ENCODE measurements around the gene MTHFD1L.

Gene MTHFD1L

DNA sequence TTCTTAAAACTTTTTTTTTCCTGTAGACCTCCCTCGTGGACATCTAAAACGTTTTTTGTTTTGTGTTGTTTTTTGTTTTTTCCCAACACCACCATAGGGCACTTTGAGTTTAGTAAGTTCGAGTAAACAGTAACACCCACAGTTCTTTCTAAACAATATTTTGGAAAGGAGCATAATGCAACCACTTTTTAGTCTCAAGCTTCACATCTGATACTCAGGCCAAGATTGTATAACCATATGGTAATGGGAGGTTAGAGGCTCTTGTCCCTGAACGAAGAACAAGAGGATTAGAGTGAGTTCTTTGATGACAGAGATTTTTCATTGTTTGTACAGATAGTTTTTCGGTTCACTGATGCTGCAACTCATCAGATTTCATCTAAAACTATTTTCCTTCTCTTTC lies 144.6 kb downstream of the MTHFD1L start:
- H3K4me2 ChIP-seq (ENCODE audit: low read depth, low read length, poor library complexity, severe bottlenecking), result no peak overlapping the region
- H3K36me3 ChIP-seq (ENCODE audit: low read length), result peaks cover 20% of the 10 kb centered on the region; the same call in 1 of the 2 replicates
- H3F3A ChIP-seq (ENCODE audit: insufficient read depth), result no peaks in the 10 kb centered on the region
- no peaks in the 10 kb centered on the region for H3K9me2 ChIP-seq (replicated peaks; ENCODE audit: insufficient read depth, low read length)
- H3K9ac ChIP-seq (ENCODE audit: low read length), result no peak overlapping the region
- H3K79me2 ChIP-seq (ENCODE audit: insufficient read depth, low read length), result no peaks in the 10 kb centered on the region
- H3K4me3 ChIP-seq (ENCODE audit: insufficient read depth, low read length, poor library complexity, severe bottlenecking), result no peak overlapping the region
- no peaks in the 10 kb centered on the region for H3K27me3 ChIP-seq (ENCODE audit: low read length)
- TF ChIP-seq, protein P1, sequence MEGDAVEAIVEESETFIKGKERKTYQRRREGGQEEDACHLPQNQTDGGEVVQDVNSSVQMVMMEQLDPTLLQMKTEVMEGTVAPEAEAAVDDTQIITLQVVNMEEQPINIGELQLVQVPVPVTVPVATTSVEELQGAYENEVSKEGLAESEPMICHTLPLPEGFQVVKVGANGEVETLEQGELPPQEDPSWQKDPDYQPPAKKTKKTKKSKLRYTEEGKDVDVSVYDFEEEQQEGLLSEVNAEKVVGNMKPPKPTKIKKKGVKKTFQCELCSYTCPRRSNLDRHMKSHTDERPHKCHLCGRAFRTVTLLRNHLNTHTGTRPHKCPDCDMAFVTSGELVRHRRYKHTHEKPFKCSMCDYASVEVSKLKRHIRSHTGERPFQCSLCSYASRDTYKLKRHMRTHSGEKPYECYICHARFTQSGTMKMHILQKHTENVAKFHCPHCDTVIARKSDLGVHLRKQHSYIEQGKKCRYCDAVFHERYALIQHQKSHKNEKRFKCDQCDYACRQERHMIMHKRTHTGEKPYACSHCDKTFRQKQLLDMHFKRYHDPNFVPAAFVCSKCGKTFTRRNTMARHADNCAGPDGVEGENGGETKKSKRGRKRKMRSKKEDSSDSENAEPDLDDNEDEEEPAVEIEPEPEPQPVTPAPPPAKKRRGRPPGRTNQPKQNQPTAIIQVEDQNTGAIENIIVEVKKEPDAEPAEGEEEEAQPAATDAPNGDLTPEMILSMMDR (IDR thresholded peaks at IDR 0.05; ENCODE audit: insufficient read depth, low read length, poor library complexity, severe bottlenecking), result no peak
- TF ChIP-seq EZH2phosphoT487 (conservative IDR thresholded peaks at IDR 0.05; ENCODE audit: low read length), result no peak
- no peaks in the 10 kb centered on the region for H3K9me3 ChIP-seq (ENCODE audit: insufficient read depth, low read length)
- H4K20me1 ChIP-seq (ENCODE audit: low read depth, low read length), result no peaks in the 10 kb centered on the region; the same call in 1 of the 2 replicates
- H3K27ac ChIP-seq (ENCODE audit: low read depth, low read length), result no peak overlapping the region
- H2AFZ ChIP-seq (ENCODE audit: low read depth, low read length, severe bottlenecking), result no peak overlapping the region

DNA sequence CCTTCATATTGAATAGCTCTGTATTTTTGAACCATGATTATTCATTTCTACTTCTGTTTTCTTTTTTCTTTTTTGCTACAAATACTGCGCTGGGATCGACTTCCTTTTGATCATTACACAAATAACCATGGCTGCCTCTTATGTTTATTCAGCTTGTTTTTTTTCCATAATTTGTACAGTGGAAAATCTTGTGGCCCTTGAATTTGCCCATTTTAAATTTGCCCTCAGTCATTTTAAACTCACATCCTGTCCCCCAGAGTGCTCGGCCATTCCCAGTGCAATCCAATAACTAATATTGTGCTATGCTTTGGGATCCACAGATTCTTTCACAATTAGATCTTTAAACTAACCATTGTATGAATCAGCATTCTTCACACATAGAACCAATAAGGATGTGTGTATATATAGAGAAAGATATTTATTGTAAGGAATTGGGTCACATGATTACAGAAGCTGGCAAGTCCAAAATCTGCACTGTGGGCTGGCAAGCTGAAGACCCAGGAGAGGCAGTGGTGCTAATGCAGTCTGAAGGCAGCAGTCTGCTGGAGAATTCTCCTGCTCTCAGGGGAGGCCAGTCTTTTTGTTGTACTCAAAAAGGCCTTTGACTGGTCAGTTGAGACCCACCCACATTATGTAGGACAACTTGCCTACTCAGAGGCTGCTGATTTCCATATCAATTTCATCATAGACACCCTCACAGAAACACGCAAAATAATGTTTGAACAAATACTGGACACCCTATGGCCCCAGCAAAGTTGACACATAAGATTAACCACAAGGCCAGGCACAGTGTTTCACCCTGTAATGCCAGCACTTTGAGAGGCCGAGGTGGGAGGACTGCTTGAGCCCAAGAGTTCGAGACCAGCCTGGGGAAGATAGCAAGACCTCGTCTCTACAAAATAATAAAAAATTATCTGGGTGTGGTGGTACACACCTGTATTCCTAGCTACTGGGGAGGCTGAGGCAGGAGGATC lies 147.1 kb downstream of the MTHFD1L start:
- H3K9ac ChIP-seq (ENCODE audit: low read length), result no peak overlapping the region
- H3K9me3 ChIP-seq (ENCODE audit: insufficient read depth, low read length), result no peaks in the 10 kb centered on the region
- no peaks in the 10 kb centered on the region for H3K27me3 ChIP-seq (ENCODE audit: low read length)
- H3K9me2 ChIP-seq (replicated peaks; ENCODE audit: insufficient read depth, low read length), result no peaks in the 10 kb centered on the region
- H3K79me2 ChIP-seq (ENCODE audit: insufficient read depth, low read length), result no peaks in the 10 kb centered on the region
- no peak overlapping the region for H3K4me3 ChIP-seq (ENCODE audit: insufficient read depth, low read length, poor library complexity, severe bottlenecking)
- peaks cover 24% of the 10 kb centered on the region; the same call in 1 of the 2 replicates for H3K36me3 ChIP-seq (ENCODE audit: low read length)
- TF ChIP-seq EZH2phosphoT487 (conservative IDR thresholded peaks at IDR 0.05; ENCODE audit: low read length), result no peak
- TF ChIP-seq, protein P1 (IDR thresholded peaks at IDR 0.05; ENCODE audit: insufficient read depth, low read length, poor library complexity, severe bottlenecking), result no peak
- H2AFZ ChIP-seq (ENCODE audit: low read depth, low read length, severe bottlenecking), result no peak overlapping the region
- no peaks in the 10 kb centered on the region for H4K20me1 ChIP-seq (ENCODE audit: low read depth, low read length)
- 0 out of 2 replicates have a peak, but pooled peaks cover 2% of the 10 kb centered on the region for H3F3A ChIP-seq (ENCODE audit: insufficient read depth)
- H3K27ac ChIP-seq (ENCODE audit: low read depth, low read length), result no peak overlapping the region
- H3K4me2 ChIP-seq (ENCODE audit: low read depth, low read length, poor library complexity, severe bottlenecking), result no peak overlapping the region

- H3K4me2 ChIP-seq (ENCODE audit: low read depth, low read length, poor library complexity, severe bottlenecking), result no peak overlapping the region
- H3K27me3 ChIP-seq (ENCODE audit: low read length), result no peaks in the 10 kb centered on the region
- no peaks in the 10 kb centered on the region for H4K20me1 ChIP-seq (ENCODE audit: low read depth, low read length)
- H3K79me2 ChIP-seq (ENCODE audit: insufficient read depth, low read length), result no peaks in the 10 kb centered on the region
- no peaks in the 10 kb centered on the region for H3K9me2 ChIP-seq (replicated peaks; ENCODE audit: insufficient read depth, low read length)
- TF ChIP-seq, protein P1 (IDR thresholded peaks at IDR 0.05; ENCODE audit: insufficient read depth, low read length, poor library complexity, severe bottlenecking), result peak; percentile 60
- TF ChIP-seq EZH2phosphoT487 (conservative IDR thresholded peaks at IDR 0.05; ENCODE audit: low read length), result no peak
- H3K9ac ChIP-seq (ENCODE audit: low read length), result no peak overlapping the region
- 0 out of 2 replicates have a peak, but pooled peaks cover 2% of the 10 kb centered on the region for H3F3A ChIP-seq (ENCODE audit: insufficient read depth)
- H3K27ac ChIP-seq (ENCODE audit: low read depth, low read length), result no peak overlapping the region
- no peak overlapping the region for H3K4me3 ChIP-seq (ENCODE audit: insufficient read depth, low read length, poor library complexity, severe bottlenecking)
- H3K9me3 ChIP-seq (ENCODE audit: insufficient read depth, low read length), result no peaks in the 10 kb centered on the region
- H2AFZ ChIP-seq (ENCODE audit: low read depth, low read length, severe bottlenecking), result no peak overlapping the region
- H3K36me3 ChIP-seq (ENCODE audit: low read length), result peaks cover 26% of the 10 kb centered on the region; the same call in 1 of the 2 replicates
Observed at GRCh38 chr6:151014404-151015100, 149.1 kb downstream of the MTHFD1L start.

All from SU-DHL-6 (cell line).